ENCODE results near the gene SMIM34.
"Not testable (repeated sequence)": the region's sequence is repeated elsewhere in the genome, so short reads cannot be mapped to it uniquely, and the experiment has no call there.

The SMIM34 gene
- 0 reads per million in 4 donors for total RNA-seq

- DNase-seq: not testable (repeated sequence)
Observed at GRCh38 chr21:34423805-34424204, at the start of gene SMIM34. TSS of gene SMIM34 (minus strand) at chr21:34423951. CDS start at chr21:34423839, 112 bp downstream.

- DNase-seq: not testable (repeated sequence)
Observed at GRCh38 chr21:34467333-34467732, 43.6 kb upstream of the SMIM34 start.

- not testable (repeated sequence) for DNase-seq
Observed at GRCh38 chr21:34459426-34459825, 35.7 kb upstream of the SMIM34 start.

GRCh38 chr21:34458266-34458665, 34.5 kb upstream of the SMIM34 start:
- not testable (repeated sequence) for DNase-seq

- DNase-seq: not testable (repeated sequence)
Observed at GRCh38 chr21:34456180-34456579, 32.4 kb upstream of the SMIM34 start.

- not testable (repeated sequence) for DNase-seq
Observed at GRCh38 chr21:34455628-34456027, 31.9 kb upstream of the SMIM34 start.

- DNase-seq: not testable (repeated sequence)
Observed at GRCh38 chr21:34447018-34447417, 23.3 kb upstream of the SMIM34 start.

GRCh38 chr21:34443486-34443885, 19.7 kb upstream of the SMIM34 start:
- DNase-seq: not testable (repeated sequence)

GRCh38 chr21:34429710-34430109, 6.0 kb upstream of the SMIM34 start:
- DNase-seq: not testable (repeated sequence)

GRCh38 chr21:34428441-34428840, 4.7 kb upstream of the SMIM34 start:
- not testable (repeated sequence) for DNase-seq

GRCh38 chr21:34427339-34427738, 3.6 kb upstream of the SMIM34 start:
- DNase-seq: not testable (repeated sequence)

- not testable (repeated sequence) for DNase-seq
Observed at GRCh38 chr21:34417448-34418077, 6.2 kb downstream of the SMIM34 start.

- not testable (repeated sequence) for DNase-seq
Observed at GRCh38 chr21:34407294-34407693, 16.5 kb downstream of the SMIM34 start.

GRCh38 chr21:34406676-34407075, 17.1 kb downstream of the SMIM34 start:
- not testable (repeated sequence) for DNase-seq

GRCh38 chr21:34406102-34406501, 17.6 kb downstream of the SMIM34 start:
- not testable (repeated sequence) for DNase-seq

GRCh38 chr21:34405686-34406085, 18.1 kb downstream of the SMIM34 start:
- DNase-seq: not testable (repeated sequence)

GRCh38 chr21:34404742-34405141, 19.0 kb downstream of the SMIM34 start:
- not testable (repeated sequence) for DNase-seq

- not testable (repeated sequence) for DNase-seq
Observed at GRCh38 chr21:34400522-34400921, 23.2 kb downstream of the SMIM34 start.

GRCh38 chr21:34383724-34384415, 39.9 kb downstream of the SMIM34 start:
- DNase-seq: not testable (repeated sequence)

GRCh38 chr21:34383138-34383537, 40.6 kb downstream of the SMIM34 start:
- DNase-seq: not testable (repeated sequence)

GRCh38 chr21:34375619-34375972, 48.2 kb downstream of the SMIM34 start:
- not testable (repeated sequence) for DNase-seq

GRCh38 chr21:34374940-34375618, 48.7 kb downstream of the SMIM34 start, which contains the start of gene SMIM11:
TSS of gene SMIM11 (plus strand) at chr21:34375507. CDS start at chr21:34379505, 3,998 bp downstream.
- DNase-seq: not testable (repeated sequence)

GRCh38 chr21:34374462-34374861, 49.3 kb downstream of the SMIM34 start:
- DNase-seq: not testable (repeated sequence)
